GM23248 (cell line): ENCODE measurements around the gene RECQL5.

Experiments used
- EZH2 ChIP-seq: fragments of 200-600 bp; sonication (generic); IDR thresholded peaks from 2 replicates; pipeline ENCODE4 v1.6.1; 2018; ENCODE audit warnings: antibody characterized with exemption, mild to moderate bottlenecking; ENCODE audit not compliant: insufficient read depth, poor library complexity, severe bottlenecking
- EZH2phosphoT487 ChIP-seq: fragments of 200-600 bp; sonication (generic); IDR thresholded peaks from 2 replicates; pipeline ENCODE4 v1.6.1; 2018; ENCODE audit warnings: antibody characterized with exemption, moderate library complexity, mild to moderate bottlenecking, low read depth; ENCODE audit not compliant: insufficient read depth

DNA sequence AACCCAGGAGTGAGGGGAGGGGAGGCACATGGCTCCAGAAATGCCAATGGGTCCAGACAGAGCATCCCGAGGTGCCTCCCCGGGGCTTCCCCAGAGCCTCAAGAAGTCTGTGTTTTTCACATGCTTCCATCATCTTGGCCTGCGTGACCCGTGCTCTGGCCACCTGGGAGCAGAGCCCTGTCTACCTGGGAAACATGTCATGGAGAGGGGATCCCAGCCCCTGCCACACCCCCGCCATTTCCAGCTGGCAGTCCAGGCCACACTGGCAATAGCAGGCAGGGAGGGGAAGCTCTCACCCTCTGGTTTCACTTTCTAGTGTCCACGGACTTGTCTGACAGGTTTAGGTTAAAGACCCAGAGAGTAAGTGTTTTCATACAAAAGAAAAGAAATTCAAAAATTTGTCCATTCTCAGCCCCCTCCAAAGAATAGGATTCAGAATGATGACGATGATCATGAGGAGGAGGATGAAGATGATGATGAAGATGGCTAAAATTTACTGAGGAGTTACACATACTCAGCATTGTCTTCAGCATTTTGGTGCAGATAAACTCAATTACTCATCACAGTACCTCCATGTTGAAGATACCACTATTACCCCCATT lies 24.7 kb downstream of the RECQL5 start:
- TF ChIP-seq EZH2phosphoT487 (no peak), EZH2 (no peak)
